Activated CD4-positive, alpha-beta T cell treated with anti-CD3 and anti-CD28 coated beads, Interleukin-2, amount 50 U/mL, for 1 hour (primary cell): Measurements from ENCODE around the gene TSPAN13.
"Not testable (repeated sequence)": the region's sequence is repeated elsewhere in the genome, so short reads cannot be mapped to it uniquely, and the experiment has no call there.

Experiments
- DNase-seq: peaks from one replicate; pipeline ENCODE4 v3.0.0-alpha.2; 2020

The TSPAN13 gene

DNA sequence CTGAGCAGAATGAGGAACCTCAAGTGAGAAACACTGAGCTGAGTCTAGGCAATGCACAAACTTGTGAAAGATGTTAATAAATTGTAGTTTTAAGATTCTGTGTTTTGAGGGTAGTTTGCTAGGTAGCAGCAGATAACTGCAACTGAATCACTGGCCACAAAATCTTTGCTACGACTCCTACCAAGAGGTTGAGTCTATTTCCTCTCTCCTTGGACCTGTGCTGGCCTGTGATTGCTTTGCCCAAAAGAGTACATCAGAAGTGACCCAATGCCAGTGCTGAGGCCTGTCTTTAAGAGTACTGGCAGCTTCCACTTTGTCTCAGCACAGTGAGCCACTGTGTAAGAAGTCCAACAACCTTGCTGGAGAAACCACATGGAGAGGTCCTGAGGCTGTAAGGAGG is 11.9 kb upstream of the TSPAN13 start:
- no peak for DNase-seq

DNA sequence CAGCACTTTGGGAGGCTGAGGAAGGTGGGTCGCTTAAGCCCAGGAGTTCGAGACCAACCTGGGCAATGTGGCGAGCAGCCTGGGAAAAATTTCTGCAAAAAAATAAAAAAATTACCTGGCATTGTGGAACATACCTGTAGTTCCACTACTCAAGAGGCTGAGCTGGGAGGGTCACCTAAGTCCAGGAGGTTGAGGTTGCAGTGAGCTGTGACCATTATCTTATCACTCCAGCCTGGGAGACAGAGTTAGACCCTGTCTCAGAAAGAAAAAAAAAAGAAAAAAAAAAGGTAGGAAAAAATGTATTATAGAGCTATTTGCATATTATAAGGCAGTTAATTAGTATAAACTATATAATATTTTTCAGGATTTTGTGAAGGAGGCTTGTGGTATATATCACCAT is 11.0 kb upstream of the TSPAN13 start:
- DNase-seq: no peak

DNA sequence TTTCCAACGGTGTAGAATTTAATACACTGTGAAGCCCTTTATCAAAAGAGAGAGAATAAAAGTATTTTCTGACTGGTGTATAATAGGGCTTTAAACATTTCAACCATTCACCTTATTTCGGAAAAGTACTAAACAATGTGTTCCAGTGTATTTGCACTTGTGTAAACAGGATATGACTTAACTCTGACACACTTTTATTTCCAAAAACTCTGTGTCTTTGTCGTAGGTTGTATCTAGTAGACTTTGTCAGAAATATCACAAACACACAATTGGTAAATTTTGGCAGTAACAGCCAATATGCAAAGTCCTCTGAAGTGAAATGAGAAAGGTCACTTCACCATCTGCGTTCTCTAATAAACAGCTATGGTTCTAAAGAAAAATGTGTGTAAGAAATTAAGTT is 10.3 kb upstream of the TSPAN13 start:
- no peak for DNase-seq

DNA sequence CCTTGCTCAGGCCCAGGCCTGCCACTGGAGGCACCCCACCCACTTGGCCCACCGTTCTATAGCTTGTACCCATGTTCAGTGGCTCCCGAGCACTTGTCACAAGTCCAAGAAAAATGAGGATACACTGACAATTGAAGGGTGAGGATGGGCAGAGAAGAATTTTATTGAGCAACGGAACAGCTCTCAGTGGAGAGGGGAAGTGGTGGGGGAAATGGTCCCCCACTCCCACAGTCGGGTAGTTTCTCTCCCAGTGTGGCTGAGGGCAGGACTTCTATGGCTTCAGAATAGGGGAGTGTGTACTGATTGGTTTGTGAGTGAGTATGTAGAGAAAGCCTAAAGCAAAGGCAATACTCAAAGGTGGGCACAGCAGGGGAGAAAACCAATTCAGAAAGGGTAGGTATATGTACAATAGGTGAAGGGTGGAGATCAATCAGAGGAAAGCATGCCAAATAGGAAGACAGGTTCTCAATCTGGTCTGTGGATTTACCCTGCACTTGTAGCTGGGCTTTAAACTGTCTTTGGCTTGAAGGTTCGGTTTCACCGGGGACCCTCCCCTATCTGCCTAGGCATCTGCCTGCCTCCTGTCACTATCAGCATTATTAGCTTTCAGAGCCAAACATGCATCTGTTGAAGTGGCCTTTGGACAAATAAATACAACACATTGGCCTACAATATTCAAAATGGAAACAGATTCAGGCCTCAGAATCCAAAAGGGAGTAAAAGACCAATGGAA is 8.9 kb upstream of the TSPAN13 start:
- no peak for DNase-seq

DNA sequence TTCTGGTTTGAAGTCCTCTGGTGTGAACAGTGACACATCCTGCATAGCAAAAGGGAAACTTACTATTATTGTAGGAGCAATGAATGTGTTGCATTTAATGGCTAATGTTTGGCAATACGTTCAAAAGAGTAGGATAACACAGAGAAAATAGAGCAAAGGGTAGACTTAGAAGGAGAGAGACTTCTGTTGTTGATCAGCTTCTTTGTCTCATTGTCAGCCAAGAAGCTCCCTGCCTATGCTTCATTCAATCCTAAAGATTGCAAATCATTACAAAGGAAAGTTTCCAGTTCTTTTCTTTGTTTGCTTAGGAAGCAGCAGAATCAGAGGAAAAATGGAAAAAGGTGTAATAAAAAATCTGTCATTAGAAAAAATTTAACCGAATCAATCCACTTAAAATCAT is 7.9 kb upstream of the TSPAN13 start:
- DNase-seq: no peak

DNA sequence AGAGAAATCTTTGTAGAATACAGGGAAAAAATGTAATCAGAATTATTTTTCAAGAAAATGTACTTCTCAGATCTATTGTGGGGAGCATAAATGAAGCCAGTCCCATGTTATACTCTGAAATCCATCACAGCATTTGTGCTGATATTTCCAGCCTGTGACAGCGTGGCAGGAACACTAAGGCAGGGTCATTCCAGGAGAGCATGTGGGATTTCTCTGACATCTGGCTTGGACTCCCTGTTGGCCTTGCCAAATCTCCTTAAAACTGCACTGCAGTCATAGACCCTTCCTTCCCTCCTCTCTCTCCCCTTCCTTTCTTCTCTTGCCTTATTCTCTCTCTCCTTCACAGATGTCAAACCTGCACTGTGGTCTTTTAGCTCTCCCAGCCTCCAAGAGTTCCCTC is 6.5 kb upstream of the TSPAN13 start:
- DNase-seq: no peak

DNA sequence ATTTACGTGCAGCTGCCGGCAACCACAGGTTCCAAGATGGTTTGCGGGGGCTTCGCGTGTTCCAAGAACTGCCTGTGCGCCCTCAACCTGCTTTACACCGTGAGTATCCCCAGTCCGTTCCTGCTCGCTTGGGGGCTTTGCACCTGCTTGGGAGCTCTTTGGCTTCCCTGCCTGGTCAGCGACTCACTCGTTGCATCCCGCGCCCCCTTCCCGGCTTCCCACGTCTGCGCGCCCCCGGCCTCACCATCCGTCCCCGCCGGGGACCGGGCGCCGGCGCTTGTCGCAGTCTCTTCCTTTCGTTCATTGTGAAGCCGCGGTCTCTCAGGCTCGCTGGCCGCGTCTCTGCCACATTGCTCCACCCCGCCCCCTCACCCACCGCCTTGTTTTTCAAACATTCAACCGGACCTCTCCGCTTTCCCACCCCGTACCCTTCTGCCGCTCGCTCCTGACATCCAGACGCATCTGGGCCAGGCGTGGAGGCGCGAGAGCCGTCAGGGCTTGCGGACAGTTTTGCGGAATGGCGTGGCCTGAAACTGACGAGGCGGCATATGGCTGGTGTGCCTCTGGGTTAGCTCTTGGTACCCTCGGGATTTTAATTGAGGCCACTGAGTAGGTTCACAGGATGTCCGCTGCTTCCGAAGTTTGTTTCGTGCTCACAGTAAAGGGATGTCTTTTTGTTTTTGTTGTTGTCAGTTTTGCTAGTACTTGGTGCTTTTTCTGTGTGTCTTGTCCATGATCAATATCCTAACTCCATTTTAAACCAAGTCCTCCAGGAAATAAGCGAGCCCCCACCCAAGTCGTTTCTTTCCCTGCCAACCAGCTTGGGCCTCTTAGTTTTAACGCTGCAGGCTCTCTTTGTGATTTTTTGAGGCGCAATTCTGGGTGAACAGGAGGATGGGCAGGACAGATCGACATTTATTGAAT is 639 bp downstream of the TSPAN13 start:
- no peak for DNase-seq

DNA sequence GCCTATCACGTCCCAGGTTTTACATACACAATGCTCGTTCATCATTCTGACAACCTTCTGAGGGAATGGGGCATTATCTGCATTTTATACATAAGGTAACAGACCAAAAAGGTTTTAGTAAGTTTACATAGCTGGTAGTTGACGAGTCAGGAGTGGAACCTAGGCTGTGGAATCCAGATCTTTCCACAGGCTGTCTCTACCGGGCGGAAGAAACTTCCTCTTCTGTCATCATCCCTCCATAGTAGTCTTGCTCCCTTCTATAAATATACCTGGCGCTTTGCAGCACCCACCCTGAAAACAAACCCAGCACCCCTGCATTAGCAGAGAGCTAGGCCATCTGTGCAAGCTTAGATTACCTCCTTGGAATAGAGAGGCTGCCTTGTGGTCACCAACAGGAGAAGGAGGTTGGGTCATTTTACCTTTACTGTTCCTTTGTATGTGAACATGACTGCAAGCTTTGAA is 1.3 kb downstream of the TSPAN13 start:
- no peak for DNase-seq

DNA sequence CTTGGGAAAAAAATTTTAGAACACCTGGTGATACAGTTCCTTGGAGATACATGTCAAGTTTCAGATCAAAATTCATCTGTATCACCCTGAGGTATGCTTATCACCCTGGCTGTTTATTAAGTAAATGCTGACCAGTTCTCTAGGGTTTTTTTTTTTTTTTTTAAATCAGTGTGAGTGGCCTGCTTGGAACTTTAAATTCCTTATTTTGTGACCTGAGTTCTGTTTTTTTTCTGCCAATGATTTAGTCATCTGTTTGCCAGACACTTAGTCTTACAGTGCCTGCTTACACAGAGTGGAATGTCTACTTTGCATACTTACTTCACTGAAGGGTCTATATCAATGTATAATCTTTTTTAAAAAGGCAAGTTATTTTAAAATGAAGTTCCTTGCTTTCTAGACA is 1.8 kb downstream of the TSPAN13 start:
- DNase-seq: no peak

DNA sequence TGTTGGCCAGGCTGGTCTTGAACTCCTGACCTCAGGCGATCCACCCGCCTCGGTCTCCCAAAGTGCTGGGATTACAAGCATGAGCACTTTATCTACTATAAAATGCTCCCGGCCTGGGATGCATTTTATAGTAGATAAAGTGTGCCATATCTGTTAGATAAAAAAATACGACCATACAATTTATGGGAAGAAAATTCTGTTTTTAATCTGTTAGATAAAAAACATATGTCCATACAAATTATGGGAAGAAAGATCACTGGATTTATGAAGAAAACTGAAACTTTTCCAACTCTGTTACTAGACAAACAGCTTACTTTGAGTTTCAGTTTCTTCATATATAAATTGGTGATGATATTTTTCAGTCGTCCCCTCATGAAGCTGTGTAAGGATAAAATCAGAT is 4.5 kb downstream of the TSPAN13 start:
- DNase-seq: no peak

DNA sequence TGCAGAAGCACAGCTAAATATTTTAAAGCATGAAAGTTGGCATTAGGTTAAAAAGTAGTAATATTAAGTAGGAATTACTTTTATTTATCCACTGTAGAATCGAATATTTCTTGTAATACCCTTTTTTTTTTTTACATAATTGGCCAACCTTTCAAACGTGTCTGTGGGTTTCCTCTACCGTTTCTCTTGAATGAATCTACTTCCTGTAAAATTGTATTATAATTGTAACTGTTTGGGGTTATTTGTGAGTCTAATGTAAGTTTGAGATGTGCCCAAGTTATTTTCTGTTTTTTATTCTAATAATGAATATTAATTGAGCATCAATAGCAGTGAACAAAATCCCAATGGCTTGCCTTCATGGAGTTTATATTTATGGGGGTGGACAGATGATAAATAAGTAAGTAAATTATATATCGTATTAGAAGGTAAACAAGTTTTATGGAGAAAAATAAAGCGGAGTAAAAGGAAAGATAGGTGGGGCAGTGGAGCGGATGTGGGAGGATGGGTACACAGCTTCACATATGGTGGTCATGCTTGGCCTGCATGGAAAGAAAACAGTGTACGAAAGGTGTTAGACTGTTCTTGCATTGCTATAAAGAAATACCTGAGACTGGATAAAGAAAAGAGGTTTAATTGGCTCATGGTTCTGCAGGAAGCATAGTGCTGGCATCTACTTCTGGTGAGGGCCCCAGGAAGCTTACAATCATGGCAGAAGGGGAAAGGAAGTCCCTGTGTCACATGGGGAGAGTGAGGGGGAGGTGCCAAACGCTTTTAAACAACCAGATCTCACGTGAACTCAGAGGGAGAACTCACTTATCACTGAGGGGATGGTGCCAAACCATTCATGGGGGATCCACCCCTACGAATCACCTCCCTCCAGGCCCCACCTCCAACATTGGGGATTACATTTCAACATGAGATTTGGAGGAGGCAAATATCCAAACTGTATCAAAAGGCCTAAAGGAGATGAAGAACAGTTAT is 5.4 kb downstream of the TSPAN13 start:
- DNase-seq: no peak

DNA sequence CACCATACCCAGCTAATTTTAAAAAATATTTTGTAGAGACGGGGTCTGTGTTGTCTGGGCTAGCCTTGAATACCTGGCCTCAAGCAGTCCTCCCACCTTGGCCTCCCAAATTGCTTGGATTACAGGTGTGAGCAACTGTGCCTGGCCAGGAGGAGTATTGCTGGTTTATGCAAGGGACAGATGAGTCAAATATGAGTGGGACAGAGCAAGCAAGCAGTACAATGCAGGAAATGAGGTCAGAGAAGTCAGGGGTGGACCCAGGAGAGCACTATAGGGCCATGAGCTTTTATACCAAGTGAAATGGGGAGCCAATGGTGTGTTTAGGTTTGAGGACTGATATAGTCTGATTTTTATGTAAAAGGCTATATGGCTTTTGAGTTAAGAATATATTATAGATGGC is 6.3 kb downstream of the TSPAN13 start:
- no peak for DNase-seq

DNA sequence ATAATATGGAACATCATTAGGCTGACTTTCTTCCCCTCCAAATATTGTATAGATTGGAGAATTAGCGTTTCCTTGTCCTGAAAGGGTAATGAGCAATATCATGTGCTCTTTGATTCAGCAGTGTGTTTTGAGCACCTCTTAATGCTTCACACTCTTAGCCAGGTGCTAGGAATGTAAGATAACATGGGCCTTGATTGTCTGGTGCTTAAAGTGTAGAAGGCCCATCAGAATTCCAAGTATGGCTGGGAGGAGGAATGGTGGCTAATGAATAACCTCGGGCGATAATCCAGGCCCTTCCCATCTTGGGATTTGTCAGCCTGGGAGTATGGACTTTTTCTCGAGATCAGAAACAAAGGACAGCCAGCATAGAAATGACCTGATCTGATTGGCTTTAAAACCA is 8.6 kb downstream of the TSPAN13 start:
- no peak for DNase-seq

DNA sequence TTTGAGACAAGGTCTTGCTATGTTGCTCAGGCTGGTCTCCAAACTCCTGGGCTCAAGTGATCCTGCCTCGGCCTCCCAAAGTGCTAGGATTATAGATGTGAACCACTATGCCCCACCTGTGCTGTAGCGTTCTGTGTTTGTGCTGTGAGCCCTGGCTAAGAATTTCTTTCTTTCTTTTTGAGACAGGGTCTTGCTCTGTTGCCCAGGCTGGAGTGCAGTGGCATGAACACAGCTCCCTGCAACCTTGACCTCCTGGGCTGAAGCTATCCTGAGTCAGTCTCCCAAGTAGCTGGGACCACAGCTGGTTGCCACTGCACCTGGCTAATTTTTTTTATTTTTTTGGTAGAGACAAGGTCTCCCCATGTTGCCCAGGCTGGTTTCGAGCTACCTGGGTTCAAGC is 11.4 kb downstream of the TSPAN13 start:
- DNase-seq: no peak

DNA sequence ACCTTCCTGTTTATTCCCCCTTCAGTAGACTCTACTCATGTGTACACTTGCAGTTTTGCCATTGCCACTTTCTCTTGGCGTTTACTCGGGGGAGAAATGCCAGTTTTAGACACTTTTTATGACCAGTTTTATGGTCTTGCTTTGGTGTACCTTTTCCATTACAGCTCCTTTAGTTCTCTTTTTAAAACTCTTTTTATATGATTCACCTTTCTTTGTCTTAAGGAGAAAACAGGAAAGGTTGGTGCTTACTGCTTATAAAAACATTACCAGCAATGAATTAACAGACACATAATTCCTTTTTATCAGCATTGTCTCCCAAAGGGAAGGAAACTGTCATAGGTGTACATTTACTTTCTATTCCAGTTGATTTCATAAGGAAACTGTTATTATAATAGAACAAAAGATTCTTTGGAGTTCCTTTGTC is 11.9 kb downstream of the TSPAN13 start:
- no peak for DNase-seq

DNA sequence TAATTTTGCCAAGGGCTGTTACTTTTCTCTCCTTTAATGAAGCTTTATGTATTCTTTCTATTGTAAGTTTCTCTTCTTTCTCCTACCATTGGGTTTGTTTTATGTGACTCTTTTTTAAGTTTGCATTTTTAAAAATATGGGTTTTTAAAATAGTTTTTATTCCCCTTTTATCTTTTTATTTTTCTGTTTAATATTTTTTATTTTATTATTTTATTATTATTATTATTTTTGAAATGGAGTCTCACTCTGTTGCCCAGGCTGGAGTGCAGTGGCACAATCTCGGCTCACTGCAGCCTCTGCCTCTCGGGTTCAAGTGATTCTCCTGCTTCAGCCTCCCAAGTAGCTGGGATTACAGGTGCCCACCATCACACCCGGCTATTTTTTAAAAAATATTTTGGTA is 16.4 kb downstream of the TSPAN13 start:
- not testable (repeated sequence) for DNase-seq

DNA sequence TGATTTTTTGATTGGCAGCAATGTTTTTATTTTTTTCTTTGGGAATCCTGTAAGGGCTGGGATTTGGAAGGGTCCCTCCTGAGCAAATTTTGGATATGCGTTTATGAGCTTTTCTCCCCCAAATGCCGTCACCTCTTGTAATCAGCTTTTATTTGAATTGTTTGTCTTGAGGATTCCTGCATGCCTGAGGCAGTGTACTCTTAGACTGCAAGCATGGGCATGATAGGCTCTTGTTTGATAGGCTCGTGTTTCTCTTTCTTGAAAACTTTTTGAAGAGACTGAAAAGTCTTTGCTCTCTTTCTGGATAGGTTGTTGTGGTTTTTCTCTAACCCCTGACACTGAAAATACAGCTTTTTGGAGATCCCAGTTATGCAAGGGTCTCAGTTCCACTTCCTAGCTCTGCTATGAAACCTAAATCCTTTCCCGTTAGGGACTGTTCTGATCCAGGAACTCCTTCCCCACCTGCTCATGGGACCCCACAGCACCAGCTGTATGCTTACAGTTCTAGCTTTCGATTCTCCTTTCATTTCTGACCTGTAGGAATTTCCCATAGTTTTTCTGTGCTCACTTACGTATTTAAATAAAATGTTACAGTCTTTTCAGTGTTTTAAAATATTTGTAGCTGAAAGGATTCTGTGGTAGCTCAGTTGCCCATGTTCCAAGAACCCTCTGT is 17.2 kb downstream of the TSPAN13 start:
- DNase-seq: no peak

DNA sequence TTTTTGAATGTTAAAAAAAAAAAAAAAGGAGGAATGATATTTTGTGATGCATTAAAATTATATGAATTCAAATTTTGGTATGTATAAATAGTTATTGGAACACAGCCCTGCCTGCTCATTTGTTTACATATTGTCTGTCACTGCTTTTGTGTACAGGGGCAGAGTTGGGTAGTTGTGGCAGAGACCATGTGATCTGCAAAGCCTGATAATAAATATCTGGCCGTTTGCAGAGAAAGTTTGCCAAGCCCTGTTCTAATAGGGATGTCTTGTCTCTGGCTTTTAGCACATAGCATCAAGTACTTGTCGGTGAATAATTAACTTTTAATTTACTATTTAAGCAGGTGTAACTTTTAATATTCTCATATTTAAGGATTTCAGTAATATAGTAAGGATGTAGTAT is 19.8 kb downstream of the TSPAN13 start:
- DNase-seq: no peak

DNA sequence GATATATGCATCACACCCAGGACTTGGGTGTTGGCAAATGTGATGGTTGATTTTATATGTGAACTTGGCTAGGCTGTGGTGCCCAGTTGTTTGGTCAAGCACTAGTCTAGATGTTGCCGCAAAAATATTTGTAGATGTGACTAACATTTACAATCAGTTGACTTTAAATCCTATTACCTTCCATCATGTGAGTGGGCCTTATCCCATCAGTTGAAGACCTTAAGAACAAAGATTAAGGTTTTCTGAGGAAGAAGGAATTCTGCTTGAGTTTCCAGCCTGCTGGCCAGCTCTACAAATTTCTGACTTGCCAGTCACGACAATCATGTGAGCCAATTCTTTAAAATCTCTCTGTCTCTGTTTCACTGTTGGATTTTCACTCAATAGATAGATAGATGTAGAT is 20.3 kb downstream of the TSPAN13 start:
- DNase-seq: no peak

DNA sequence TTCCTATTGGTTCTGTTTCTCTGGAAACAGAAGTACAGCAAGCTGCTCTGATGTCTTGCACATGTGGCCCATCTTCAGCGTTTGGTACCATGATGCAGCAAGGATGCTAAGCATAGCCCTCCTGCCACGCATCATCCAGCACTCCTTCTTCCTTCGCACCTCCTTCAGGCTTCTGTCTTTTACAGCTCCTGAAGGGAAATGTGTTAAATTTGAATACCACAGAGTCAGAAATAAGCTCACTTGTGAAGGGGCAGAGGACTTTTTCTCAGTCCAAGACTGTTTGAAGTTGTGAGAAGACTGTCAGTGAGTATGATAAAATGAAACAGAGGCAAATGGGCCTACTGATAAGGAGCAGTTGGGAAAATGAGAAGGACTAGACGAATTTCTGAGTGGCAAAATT is 20.7 kb downstream of the TSPAN13 start:
- no peak for DNase-seq

DNA sequence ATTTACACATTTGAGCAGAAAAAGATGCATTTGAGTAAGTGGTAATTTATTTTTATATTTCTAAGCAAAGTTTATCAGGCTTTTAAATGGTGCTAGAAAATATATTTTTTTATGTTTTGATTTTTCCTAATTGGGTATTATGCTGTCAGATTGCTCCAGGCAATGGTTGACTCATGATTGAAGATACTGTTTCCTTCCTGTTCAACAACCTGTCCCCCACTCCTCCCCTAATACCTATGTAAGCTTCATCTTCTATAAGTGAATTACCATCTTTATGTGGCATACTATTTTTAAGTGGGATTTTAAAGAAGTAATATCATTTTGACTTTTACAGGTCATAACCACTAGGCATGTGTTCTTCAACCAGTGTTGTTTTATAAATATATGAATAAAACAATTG is 21.4 kb downstream of the TSPAN13 start:
- DNase-seq: no peak

DNA sequence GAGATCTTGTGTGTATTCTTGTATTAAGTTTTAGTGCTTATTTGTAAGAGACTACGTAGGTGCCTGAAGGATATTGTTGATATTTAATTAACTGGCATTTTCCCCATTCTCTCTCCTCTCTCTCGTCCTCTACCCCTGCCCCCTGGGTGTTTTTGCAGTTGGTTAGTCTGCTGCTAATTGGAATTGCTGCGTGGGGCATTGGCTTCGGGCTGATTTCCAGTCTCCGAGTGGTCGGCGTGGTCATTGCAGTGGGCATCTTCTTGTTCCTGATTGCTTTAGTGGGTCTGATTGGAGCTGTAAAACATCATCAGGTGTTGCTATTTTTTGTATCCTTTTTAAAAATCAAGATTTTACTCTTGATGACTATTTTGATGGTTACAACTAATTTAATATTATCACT is 22.5 kb downstream of the TSPAN13 start:
- DNase-seq: no peak
